Osteocyte (in vitro differentiated cells): Measurements from ENCODE around the gene ERN2. TPM values are rescaled to one million over a fixed set of nuclear protein-coding genes. Genes with fewer than 3 reads are reported as not detected.

ENCODE experiments used
- DNase-seq: peaks from one replicate; pipeline ENCODE4 v3.0.0; 2021; ENCODE audit warnings: mixed read lengths; ENCODE audit not compliant: unreplicated experiment; ENCODE audit errors: extremely low spot score
- H3K27ac Mint-ChIP-seq: one replicate; pipeline ENCODE4 v1.8.0; 2021; ENCODE audit warnings: mild to moderate bottlenecking, mixed read lengths; ENCODE audit not compliant: unreplicated experiment
- H3K27me3 Mint-ChIP-seq: one replicate; pipeline ENCODE4 v1.8.0; 2021; ENCODE audit warnings: mixed read lengths; ENCODE audit not compliant: unreplicated experiment
- H3K36me3 Mint-ChIP-seq: one replicate; pipeline ENCODE4 v1.8.0; 2021; ENCODE audit warnings: mixed read lengths; ENCODE audit not compliant: unreplicated experiment
- H3K4me1 Mint-ChIP-seq: one replicate; pipeline ENCODE4 v1.8.0; 2021; ENCODE audit warnings: mixed read lengths; ENCODE audit not compliant: unreplicated experiment
- H3K4me3 Mint-ChIP-seq: one replicate; pipeline ENCODE4 v1.8.0; 2021; ENCODE audit warnings: mild to moderate bottlenecking, moderate library complexity, mixed read lengths; ENCODE audit not compliant: unreplicated experiment
- H3K9me3 Mint-ChIP-seq: one replicate; pipeline ENCODE4 v1.8.0; 2021; ENCODE audit warnings: mixed read lengths; ENCODE audit not compliant: unreplicated experiment
- total RNA-seq: library from RNA; stranded (reverse); gene quantifications from 2 replicates; pipeline ENCODE4 v1.2.1, GENCODE V29; 2021
- TF ChIP-seq, protein P1 (sequence below): fragments of 200-600 bp; sonication (generic); IDR thresholded peaks from 2 replicates; pipeline ENCODE4 v1.5.0; 2021; ENCODE audit warnings: antibody characterized with exemption, mild to moderate bottlenecking, moderate library complexity

The ERN2 gene
- total RNA-seq, 1 donor from 2014 or later, result not detected

DNA sequence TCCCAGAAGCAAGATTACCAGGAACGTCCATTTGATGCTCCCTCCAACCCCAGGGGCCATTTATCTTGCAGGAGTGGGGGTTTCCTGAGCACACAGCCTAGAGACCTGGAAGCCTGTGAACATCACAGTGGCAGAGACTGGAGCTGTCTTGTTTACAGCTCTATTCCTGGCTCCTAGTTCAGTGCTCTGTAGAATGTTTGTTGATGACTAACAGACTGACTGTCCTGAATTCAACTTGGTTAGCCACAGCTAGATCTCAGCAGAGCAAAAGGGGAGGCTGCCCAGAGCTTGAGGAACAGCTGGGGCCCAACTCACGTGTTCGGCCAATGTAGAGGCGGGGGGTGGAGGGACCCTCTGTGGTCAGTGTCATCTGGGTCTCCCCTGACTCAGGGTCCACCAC, 6.6 kb downstream of the ERN2 start:
- H3K4me1 Mint-ChIP-seq, result no peaks in the 10 kb centered on the region
- TF ChIP-seq, protein P1, sequence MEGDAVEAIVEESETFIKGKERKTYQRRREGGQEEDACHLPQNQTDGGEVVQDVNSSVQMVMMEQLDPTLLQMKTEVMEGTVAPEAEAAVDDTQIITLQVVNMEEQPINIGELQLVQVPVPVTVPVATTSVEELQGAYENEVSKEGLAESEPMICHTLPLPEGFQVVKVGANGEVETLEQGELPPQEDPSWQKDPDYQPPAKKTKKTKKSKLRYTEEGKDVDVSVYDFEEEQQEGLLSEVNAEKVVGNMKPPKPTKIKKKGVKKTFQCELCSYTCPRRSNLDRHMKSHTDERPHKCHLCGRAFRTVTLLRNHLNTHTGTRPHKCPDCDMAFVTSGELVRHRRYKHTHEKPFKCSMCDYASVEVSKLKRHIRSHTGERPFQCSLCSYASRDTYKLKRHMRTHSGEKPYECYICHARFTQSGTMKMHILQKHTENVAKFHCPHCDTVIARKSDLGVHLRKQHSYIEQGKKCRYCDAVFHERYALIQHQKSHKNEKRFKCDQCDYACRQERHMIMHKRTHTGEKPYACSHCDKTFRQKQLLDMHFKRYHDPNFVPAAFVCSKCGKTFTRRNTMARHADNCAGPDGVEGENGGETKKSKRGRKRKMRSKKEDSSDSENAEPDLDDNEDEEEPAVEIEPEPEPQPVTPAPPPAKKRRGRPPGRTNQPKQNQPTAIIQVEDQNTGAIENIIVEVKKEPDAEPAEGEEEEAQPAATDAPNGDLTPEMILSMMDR, result no peak
- H3K27me3 Mint-ChIP-seq, result peaks cover 23% of the 10 kb centered on the region

GRCh38 chr16:23705517-23705902, 7.5 kb downstream of the ERN2 start:
- Mint-ChIP-seq H3K9me3 (peaks cover 19% of the 10 kb centered on the region), H3K27me3 (peaks cover 21% of the 10 kb centered on the region), H3K4me3 (no peak overlapping the region), H3K36me3 (no peaks in the 10 kb centered on the region), H3K27ac (no peak overlapping the region), H3K4me1 (no peaks in the 10 kb centered on the region)
- no peak for DNase-seq
- TF ChIP-seq, protein P1, result no peak

More for the DNA sequence above, 6.6 kb downstream of the ERN2 start:
- Mint-ChIP-seq H3K27ac (no peak overlapping the region), H3K9me3 (peaks cover 19% of the 10 kb centered on the region), H3K4me3 (no peak overlapping the region), H3K36me3 (no peaks in the 10 kb centered on the region)
- DNase-seq, result no peak

- peaks cover 15% of the 10 kb centered on the region for H3K27me3 Mint-ChIP-seq
- H3K4me3 Mint-ChIP-seq, result no peak overlapping the region
- TF ChIP-seq, protein P1, result no peak
- no peak for DNase-seq
- H3K9me3 Mint-ChIP-seq, result peaks cover 14% of the 10 kb centered on the region
- H3K36me3 Mint-ChIP-seq, result no peaks in the 10 kb centered on the region
- H3K4me1 Mint-ChIP-seq, result no peaks in the 10 kb centered on the region
- H3K27ac Mint-ChIP-seq, result no peak overlapping the region
These were observed 8.1 kb downstream of the ERN2 start for GRCh38 chr16:23704772-23705516.

GRCh38 chr16:23702951-23703350, 10.1 kb downstream of the ERN2 start:
- TF ChIP-seq, protein P1, result no peak
- Mint-ChIP-seq H3K4me3 (no peak overlapping the region), H3K36me3 (no peaks in the 10 kb centered on the region), H3K4me1 (no peaks in the 10 kb centered on the region), H3K27me3 (peaks cover 11% of the 10 kb centered on the region), H3K9me3 (peaks cover 14% of the 10 kb centered on the region), H3K27ac (no peak overlapping the region)
- no peak for DNase-seq

DNA sequence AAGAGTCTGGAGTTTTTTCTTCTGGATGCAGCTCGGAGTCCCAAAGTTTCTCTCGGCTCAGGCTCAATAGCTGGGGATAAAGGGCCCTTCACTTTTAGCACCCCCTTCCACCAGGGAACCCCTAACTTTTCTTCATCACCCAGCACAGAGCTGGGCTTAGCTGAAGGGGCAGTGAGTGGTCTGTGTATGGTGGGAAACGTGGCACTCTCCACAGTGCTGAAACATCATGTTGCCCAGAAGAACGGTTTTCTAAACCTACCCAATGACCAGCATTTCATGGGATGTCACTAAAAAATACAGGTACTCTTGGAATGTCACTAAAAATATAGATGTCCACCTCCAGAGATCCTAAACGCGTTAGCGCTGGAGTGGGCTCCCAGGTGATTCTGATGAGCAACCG, 12.0 kb downstream of the ERN2 start:
- H3K27ac Mint-ChIP-seq, result no peak overlapping the region
- H3K27me3 Mint-ChIP-seq, result peaks cover 11% of the 10 kb centered on the region
- no peaks in the 10 kb centered on the region for H3K36me3 Mint-ChIP-seq
- DNase-seq, result no peak
- H3K9me3 Mint-ChIP-seq, result peaks cover 14% of the 10 kb centered on the region
- TF ChIP-seq, protein P1, result no peak
- no peak overlapping the region for H3K4me3 Mint-ChIP-seq
- no peaks in the 10 kb centered on the region for H3K4me1 Mint-ChIP-seq
